NAMALWA (cell line): ENCODE data around the gene SLIT1.

Experiments used
- DNase-seq: peaks from one replicate; pipeline ENCODE4 v3.0.0-alpha.2; 2015; ENCODE audit warnings: low spot score

The SLIT1 gene

GRCh38 chr10:97062456-97062855 is 123.3 kb downstream of the SLIT1 start:
- no peak for DNase-seq

- no peak for DNase-seq
Observed at GRCh38 chr10:97062046-97062445, 123.7 kb downstream of the SLIT1 start.

GRCh38 chr10:97061423-97061822 is 124.3 kb downstream of the SLIT1 start:
- no peak for DNase-seq

- no peak for DNase-seq
Observed at GRCh38 chr10:97060441-97061084, 125.2 kb downstream of the SLIT1 start.

- DNase-seq = no peak
Observed at GRCh38 chr10:97059872-97060205, 125.9 kb downstream of the SLIT1 start.

GRCh38 chr10:97059006-97059871 is 126.5 kb downstream of the SLIT1 start:
- no peak for DNase-seq

- no peak for DNase-seq
Observed at GRCh38 chr10:97058521-97058920, 127.2 kb downstream of the SLIT1 start.

- no peak for DNase-seq
Observed at GRCh38 chr10:97057491-97058235, 128.1 kb downstream of the SLIT1 start.

GRCh38 chr10:97056003-97056630 is 129.6 kb downstream of the SLIT1 start:
- no peak for DNase-seq

- no peak for DNase-seq
Observed at GRCh38 chr10:97053276-97053675, 132.5 kb downstream of the SLIT1 start.

- no peak for DNase-seq
Observed at GRCh38 chr10:97050956-97051496, 134.7 kb downstream of the SLIT1 start.

- DNase-seq = peak; percentile 18
Observed at GRCh38 chr10:97050205-97050745, 135.5 kb downstream of the SLIT1 start.

GRCh38 chr10:97049670-97050069 is 136.1 kb downstream of the SLIT1 start:
- no peak for DNase-seq

- no peak for DNase-seq
Observed at GRCh38 chr10:97048649-97049427, 136.9 kb downstream of the SLIT1 start.

GRCh38 chr10:97047788-97048187 is 138.0 kb downstream of the SLIT1 start:
- no peak for DNase-seq

GRCh38 chr10:97047083-97047736 is 138.5 kb downstream of the SLIT1 start:
- DNase-seq = no peak

- no peak for DNase-seq
Observed at GRCh38 chr10:97046456-97047082, 139.2 kb downstream of the SLIT1 start.

GRCh38 chr10:97043563-97043855 is 142.2 kb downstream of the SLIT1 start:
- no peak for DNase-seq

- no peak for DNase-seq
Observed at GRCh38 chr10:97042716-97043562, 142.8 kb downstream of the SLIT1 start.
